ENCODE results near the gene SELENOM. TPM values are rescaled to one million over a fixed set of nuclear protein-coding genes. Genes with fewer than 3 reads are reported as not detected.

The SELENOM gene
- total RNA-seq, 1 experiment from 2014 or later = 16.3 TPM

DNA sequence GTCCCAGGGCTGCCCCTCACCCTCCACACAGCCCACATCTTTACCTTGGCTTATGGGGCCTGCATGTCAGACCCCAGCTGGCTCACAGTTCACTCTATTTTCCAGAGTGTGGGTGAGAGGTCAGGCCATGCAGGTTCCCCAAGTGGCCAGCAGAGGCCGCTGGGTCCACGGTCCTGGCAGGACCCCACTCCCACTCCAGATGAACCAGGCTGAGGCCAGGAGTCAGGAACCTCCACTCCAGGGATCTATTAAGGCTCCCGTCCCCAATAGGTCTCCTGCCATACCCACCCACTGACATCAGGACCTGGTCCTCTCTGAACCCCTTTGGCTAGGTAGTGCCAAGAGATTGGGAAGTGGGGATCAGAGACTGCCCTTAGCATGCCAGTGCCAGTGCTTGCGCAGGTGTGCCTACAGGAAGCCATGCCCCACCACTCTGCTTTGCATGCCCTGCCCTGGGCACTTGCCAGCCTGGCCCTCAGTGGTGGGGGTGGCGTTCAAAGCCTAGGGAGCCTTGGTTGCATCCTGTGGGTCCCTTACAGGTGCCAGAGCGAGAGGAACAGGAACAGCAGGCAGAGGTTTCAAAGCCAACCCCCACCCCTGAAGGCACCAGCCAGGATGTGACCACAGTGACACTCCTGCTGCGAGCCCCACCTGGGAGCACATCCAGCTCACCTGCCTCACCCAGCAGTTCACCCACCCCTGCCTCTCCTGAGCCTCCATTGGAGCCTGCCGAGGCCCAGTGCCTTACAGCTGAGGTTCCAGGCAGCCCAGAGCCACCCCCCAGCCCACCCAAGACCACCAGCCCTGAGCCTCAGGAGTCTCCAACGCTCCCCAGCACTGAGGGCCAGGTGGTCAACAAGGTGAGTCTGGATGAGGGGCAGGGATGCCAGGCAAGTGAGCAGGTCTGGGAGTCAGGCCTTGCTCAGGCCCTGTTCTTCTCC lies 17.9 kb downstream of the SELENOM start:
- no peaks in the 10 kb centered on the region for H3K9me3 Mint-ChIP-seq
- CTCF ChIA-PET = interaction anchor here (0.6 to 21.8 kb wide), 19 partner anchors 9 to 199 kb away, joined by 3 to 363 read pairs (median 4); partner anchors contain the start of genes INPP5J, MORC2, PLA2G3 and RNF185
- no peaks in the 10 kb centered on the region for H3K36me3 Mint-ChIP-seq
- ATAC-seq (peak; percentile 13), DNase-seq (ENCODE audit: low spot score) (peak; percentile 60)
- no peaks in the 10 kb centered on the region for H3K27me3 Mint-ChIP-seq (ENCODE audit: low read depth)
- no peak overlapping the region for H3K4me3 Mint-ChIP-seq
- no peak for TF ChIP-seq ZBTB43 (CRISPR knock-in tag; IDR thresholded peaks at IDR 0.05)
- no peak for TF ChIP-seq ZNF219 (CRISPR knock-in tag; IDR thresholded peaks at IDR 0.05; ENCODE audit: borderline replicate concordance)
- no peak for TF ChIP-seq ESRRA (CRISPR knock-in tag; IDR thresholded peaks at IDR 0.05; ENCODE audit: borderline replicate concordance)
- TF ChIP-seq, protein P1, sequence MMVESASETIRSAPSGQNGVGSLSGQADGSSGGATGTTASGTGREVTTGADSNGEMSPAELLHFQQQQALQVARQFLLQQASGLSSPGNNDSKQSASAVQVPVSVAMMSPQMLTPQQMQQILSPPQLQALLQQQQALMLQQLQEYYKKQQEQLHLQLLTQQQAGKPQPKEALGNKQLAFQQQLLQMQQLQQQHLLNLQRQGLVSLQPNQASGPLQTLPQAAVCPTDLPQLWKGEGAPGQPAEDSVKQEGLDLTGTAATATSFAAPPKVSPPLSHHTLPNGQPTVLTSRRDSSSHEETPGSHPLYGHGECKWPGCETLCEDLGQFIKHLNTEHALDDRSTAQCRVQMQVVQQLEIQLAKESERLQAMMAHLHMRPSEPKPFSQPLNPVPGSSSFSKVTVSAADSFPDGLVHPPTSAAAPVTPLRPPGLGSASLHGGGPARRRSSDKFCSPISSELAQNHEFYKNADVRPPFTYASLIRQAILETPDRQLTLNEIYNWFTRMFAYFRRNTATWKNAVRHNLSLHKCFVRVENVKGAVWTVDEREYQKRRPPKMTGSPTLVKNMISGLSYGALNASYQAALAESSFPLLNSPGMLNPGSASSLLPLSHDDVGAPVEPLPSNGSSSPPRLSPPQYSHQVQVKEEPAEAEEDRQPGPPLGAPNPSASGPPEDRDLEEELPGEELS (CRISPR knock-in tag; IDR thresholded peaks at IDR 0.05) = no peak
- TF ChIP-seq, protein P2, sequence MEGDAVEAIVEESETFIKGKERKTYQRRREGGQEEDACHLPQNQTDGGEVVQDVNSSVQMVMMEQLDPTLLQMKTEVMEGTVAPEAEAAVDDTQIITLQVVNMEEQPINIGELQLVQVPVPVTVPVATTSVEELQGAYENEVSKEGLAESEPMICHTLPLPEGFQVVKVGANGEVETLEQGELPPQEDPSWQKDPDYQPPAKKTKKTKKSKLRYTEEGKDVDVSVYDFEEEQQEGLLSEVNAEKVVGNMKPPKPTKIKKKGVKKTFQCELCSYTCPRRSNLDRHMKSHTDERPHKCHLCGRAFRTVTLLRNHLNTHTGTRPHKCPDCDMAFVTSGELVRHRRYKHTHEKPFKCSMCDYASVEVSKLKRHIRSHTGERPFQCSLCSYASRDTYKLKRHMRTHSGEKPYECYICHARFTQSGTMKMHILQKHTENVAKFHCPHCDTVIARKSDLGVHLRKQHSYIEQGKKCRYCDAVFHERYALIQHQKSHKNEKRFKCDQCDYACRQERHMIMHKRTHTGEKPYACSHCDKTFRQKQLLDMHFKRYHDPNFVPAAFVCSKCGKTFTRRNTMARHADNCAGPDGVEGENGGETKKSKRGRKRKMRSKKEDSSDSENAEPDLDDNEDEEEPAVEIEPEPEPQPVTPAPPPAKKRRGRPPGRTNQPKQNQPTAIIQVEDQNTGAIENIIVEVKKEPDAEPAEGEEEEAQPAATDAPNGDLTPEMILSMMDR (IDR thresholded peaks at IDR 0.05) = peak; percentile 47; the same call in 1 of the 2 replicates
- no peak for TF ChIP-seq NFATC4 (CRISPR knock-in tag; IDR thresholded peaks at IDR 0.05)
- TF ChIP-seq ZNF121 (CRISPR knock-in tag; IDR thresholded peaks at IDR 0.05) = 0 out of 2 replicates have a peak, but pooled peaks have one; percentile 13
- no peak overlapping the region for H3K27ac Mint-ChIP-seq
- POLR2A ChIA-PET = interaction anchor here (0.9 to 1.5 kb wide), 2 partner anchors 10 to 121 kb away, joined by 3 to 6 read pairs; partner anchors contain the start of genes MORC2 and TUG1
- H3K4me1 Mint-ChIP-seq = peaks cover under 1% of the 10 kb centered on the region

DNA sequence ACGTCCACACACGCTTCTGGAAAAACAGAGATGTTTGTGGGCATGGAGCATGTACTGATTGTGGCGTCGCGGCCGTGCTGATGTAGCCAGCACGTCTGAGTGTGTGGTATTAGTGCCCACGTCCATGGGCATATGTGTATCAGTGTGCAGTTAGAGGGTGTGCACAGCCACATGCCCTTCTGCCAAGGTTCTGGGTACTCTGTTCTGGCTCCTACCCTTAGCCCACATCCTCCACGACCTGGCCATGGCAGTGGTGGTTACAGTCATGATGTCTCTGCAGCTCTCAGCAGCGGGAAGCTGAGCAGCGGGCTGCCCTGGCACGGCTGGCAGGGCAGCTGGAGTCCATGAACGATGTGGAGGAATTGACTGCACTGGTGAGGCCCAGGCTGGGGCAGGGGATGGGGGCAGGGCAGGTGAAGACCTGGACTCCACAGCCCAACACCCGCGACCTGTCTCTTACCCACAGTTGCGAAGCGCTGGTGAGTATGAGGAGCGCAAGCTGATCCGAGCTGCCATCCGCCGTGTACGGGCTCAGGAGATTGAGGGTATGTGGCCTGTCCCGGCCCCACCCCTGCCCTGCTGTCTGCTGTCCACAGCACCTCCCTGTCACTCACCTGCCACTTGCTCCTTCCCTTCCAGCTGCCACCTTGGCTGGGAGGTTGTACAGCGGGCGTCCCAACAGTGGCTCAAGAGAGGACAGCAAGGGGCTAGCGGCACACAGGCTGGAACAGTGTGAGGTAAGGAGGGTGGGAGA lies 19.0 kb downstream of the SELENOM start:
- Mint-ChIP-seq H3K4me3 (no peak overlapping the region), H3K4me1 (peaks cover 11% of the 10 kb centered on the region), H3K36me3 (no peaks in the 10 kb centered on the region), H3K27me3 (ENCODE audit: low read depth) (no peaks in the 10 kb centered on the region), H3K27ac (no peak overlapping the region), H3K9me3 (no peaks in the 10 kb centered on the region)
- CTCF ChIA-PET = interaction anchor here (0.5 to 21.8 kb wide), 19 partner anchors 7 to 198 kb away, joined by 3 to 363 read pairs (median 4); partner anchors contain the start of genes INPP5J, MORC2, PLA2G3 and RNF185
- DNase-seq (ENCODE audit: low spot score) (no peak), ATAC-seq (no peak)
- no peak for TF ChIP-seq ZNF416 (CRISPR knock-in tag; IDR thresholded peaks at IDR 0.05)
- TF ChIP-seq JUN (CRISPR knock-in tag; IDR thresholded peaks at IDR 0.05) = no peak
- no peak for TF ChIP-seq SP1 (CRISPR knock-in tag; conservative IDR thresholded peaks at IDR 0.05)
- TF ChIP-seq TEAD1 (CRISPR knock-in tag; IDR thresholded peaks at IDR 0.05) = no peak
- TF ChIP-seq IRF1 (CRISPR knock-in tag; IDR thresholded peaks at IDR 0.05) = no peak
- no peak for TF ChIP-seq AR (CRISPR knock-in tag; IDR thresholded peaks at IDR 0.05)
- TF ChIP-seq ATF3 (CRISPR knock-in tag; conservative IDR thresholded peaks at IDR 0.05) = no peak
- POLR2A ChIA-PET = interaction anchor here (1.5 kb wide), 1 partner anchor 120 kb away, joined by 6 read pairs; the partner anchor contains the start of genes MORC2 and TUG1
